ENCODE measurements around the gene CBR4.

Gene CBR4

DNA sequence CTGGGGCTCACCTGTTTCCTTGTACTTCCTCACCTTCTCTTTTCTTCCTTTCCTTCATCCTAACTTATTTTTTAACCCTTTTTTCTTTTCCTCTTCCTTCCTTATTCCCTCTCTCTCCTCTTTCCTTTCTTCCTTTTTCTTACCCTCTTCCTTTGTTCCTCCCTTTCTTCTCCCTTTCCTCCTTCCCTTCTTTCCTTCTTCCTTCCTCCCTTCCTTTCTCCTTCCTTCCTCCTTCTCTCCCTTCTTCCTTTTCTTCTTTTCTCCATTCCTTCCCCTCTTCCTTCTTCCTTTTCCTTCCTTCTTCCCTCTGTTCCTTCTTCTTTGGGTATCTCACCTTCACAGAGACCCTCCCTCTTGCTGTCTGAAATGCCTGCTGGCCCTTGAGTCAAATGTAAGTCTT, 22.1 kb upstream of the CBR4 start:
- Histone ChIP-seq H3K27ac (ENCODE audit: low read depth, low read length) (no peak overlapping the region), H3K4me1 (ENCODE audit: control insufficient read depth, insufficient read depth, low read length) (peaks cover 9% of the 10 kb centered on the region), H3K4me3 (ENCODE audit: low read depth, low read length) (no peak overlapping the region), H3K9me3 (ENCODE audit: control insufficient read depth, insufficient read depth, low read depth, low read length) (0 out of 2 replicates have a peak, but pooled peaks cover 3% of the 10 kb centered on the region), H3K36me3 (ENCODE audit: control insufficient read depth, insufficient read depth, low read length) (no peaks in the 10 kb centered on the region), H3K27me3 (ENCODE audit: control insufficient read depth, insufficient read depth, low read length) (no peaks in the 10 kb centered on the region), H3K9ac (ENCODE audit: low read length) (no peak overlapping the region)

DNA sequence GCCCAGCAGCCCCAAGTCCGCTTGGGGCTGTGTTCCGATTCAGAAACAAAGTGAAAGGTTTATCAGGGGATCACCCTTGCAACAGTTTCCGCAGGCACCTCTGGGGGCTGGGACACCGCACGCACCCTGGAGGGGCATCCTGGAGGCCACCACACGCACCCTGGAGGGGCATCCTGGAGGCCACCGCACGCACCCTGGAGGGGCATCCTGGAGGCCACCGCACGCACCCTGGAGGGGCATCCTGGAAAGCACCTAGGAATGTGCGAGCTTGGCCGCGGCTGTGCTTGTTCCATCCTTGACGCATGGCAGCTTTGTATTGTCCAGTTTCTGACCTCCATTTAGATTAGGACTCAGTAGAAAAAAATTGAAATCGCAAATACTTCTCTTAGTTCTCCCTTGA, 21.3 kb upstream of the CBR4 start:
- no peaks in the 10 kb centered on the region for H3K36me3 ChIP-seq (ENCODE audit: control insufficient read depth, insufficient read depth, low read length)
- H3K27me3 ChIP-seq (ENCODE audit: control insufficient read depth, insufficient read depth, low read length), result no peaks in the 10 kb centered on the region
- H3K27ac ChIP-seq (ENCODE audit: low read depth, low read length), result no peak overlapping the region
- no peak overlapping the region for H3K9ac ChIP-seq (ENCODE audit: low read length)
- H3K4me1 ChIP-seq (ENCODE audit: control insufficient read depth, insufficient read depth, low read length), result peaks cover 9% of the 10 kb centered on the region
- 0 out of 2 replicates have a peak, but pooled peaks cover 3% of the 10 kb centered on the region for H3K9me3 ChIP-seq (ENCODE audit: control insufficient read depth, insufficient read depth, low read depth, low read length)
- no peak overlapping the region for H3K4me3 ChIP-seq (ENCODE audit: low read depth, low read length)

DNA sequence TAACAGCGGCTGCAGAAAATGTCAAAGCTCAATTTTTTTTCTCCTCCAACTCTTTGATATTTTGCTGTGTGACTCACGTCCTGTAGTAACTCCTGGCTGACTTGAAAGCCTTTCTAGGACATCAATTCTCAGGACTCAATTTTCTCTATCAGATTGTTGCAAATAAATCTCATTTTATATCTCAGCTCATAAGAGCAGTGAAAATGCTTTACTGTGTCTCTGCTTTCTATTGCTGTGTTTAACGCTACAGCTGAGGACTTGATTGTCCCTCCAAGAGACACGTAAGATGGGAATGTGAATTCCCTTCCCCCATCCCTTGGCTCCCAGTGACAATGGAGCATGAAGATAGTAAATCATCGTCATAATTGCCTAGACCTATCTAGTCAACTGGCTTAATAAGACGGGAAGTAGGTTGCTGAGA, 20.5 kb upstream of the CBR4 start:
- no peaks in the 10 kb centered on the region for H3K36me3 ChIP-seq (ENCODE audit: control insufficient read depth, insufficient read depth, low read length)
- H3K9ac ChIP-seq (ENCODE audit: low read length), result no peak overlapping the region
- peaks cover 9% of the 10 kb centered on the region for H3K4me1 ChIP-seq (ENCODE audit: control insufficient read depth, insufficient read depth, low read length)
- no peaks in the 10 kb centered on the region for H3K27me3 ChIP-seq (ENCODE audit: control insufficient read depth, insufficient read depth, low read length)
- 0 out of 2 replicates have a peak, but pooled peaks cover 3% of the 10 kb centered on the region for H3K9me3 ChIP-seq (ENCODE audit: control insufficient read depth, insufficient read depth, low read depth, low read length)
- no peak overlapping the region for H3K27ac ChIP-seq (ENCODE audit: low read depth, low read length)
- H3K4me3 ChIP-seq (ENCODE audit: low read depth, low read length), result no peak overlapping the region

DNA sequence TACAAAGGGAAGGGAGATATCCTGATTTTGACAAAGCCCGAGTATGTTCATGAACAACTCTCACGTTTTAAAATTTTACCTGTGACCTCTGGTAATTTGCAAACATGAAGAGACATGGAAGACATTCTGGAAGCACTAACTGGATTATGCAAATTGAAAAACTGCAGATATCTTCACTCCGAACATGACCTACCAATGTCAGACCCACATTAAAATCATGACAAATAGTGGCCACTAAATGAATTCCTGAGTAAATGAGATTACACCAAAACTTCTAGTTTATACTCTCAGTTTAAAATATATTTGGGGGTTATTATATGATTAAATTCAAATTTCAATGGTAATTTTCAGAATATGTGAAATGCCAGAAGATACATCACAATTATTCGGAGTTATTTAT, 19.9 kb upstream of the CBR4 start:
- Histone ChIP-seq H3K4me1 (ENCODE audit: control insufficient read depth, insufficient read depth, low read length) (peaks cover 9% of the 10 kb centered on the region), H3K9ac (ENCODE audit: low read length) (no peak overlapping the region), H3K27ac (ENCODE audit: low read depth, low read length) (no peak overlapping the region), H3K27me3 (ENCODE audit: control insufficient read depth, insufficient read depth, low read length) (no peaks in the 10 kb centered on the region), H3K9me3 (ENCODE audit: control insufficient read depth, insufficient read depth, low read depth, low read length) (0 out of 2 replicates have a peak, but pooled peaks cover 3% of the 10 kb centered on the region), H3K36me3 (ENCODE audit: control insufficient read depth, insufficient read depth, low read length) (no peaks in the 10 kb centered on the region), H3K4me3 (ENCODE audit: low read depth, low read length) (no peak overlapping the region)

DNA sequence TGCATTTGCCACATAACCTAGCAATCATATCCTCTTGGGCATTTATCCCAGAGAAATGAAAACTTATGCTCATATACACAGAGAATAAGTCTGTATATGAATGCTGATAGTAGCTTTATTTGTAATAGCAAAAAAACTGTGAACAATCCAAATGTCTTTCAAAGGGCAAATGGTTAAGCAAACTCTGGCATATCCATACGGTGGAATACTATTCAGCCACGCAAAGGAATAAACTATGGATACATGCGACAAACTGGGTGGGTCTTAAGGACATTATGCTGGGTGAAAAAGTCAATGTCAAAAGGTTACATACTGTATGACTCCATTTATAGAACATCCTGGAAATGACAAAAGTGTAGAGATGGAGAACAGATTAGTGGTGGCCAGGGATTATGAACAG, 17.6 kb upstream of the CBR4 start:
- H3K9me3 ChIP-seq (ENCODE audit: control insufficient read depth, insufficient read depth, low read depth, low read length), result 0 out of 2 replicates have a peak, but pooled peaks cover 3% of the 10 kb centered on the region
- no peaks in the 10 kb centered on the region for H3K27me3 ChIP-seq (ENCODE audit: control insufficient read depth, insufficient read depth, low read length)
- no peaks in the 10 kb centered on the region for H3K36me3 ChIP-seq (ENCODE audit: control insufficient read depth, insufficient read depth, low read length)
- no peak overlapping the region for H3K27ac ChIP-seq (ENCODE audit: low read depth, low read length)
- H3K4me1 ChIP-seq (ENCODE audit: control insufficient read depth, insufficient read depth, low read length), result peaks cover 9% of the 10 kb centered on the region
- no peak overlapping the region for H3K9ac ChIP-seq (ENCODE audit: low read length)
- no peak overlapping the region for H3K4me3 ChIP-seq (ENCODE audit: low read depth, low read length)

DNA sequence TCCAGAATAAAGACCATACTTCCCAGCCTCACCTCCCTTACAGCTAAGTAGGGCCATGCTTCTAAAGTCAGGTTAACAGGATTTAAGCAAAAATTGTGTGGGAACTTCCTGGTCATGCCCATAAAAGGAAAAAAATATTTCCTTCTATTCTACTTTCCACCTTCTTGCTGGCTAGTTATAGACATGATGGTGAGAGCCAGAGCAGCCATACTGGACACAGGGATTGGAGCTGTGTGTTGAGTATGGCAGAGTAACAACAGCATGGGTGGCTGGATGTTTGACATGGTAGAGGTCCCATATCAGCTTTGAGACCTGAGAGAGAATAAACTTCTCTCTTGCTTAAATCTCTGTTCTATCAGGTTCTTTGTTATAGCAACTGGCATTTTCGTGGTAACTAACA, 15.1 kb upstream of the CBR4 start:
- H3K4me1 ChIP-seq (ENCODE audit: control insufficient read depth, insufficient read depth, low read length), result no peaks in the 10 kb centered on the region
- 0 out of 2 replicates have a peak, but pooled peaks cover 3% of the 10 kb centered on the region for H3K9me3 ChIP-seq (ENCODE audit: control insufficient read depth, insufficient read depth, low read depth, low read length)
- H3K27ac ChIP-seq (ENCODE audit: low read depth, low read length), result no peak overlapping the region

DNA sequence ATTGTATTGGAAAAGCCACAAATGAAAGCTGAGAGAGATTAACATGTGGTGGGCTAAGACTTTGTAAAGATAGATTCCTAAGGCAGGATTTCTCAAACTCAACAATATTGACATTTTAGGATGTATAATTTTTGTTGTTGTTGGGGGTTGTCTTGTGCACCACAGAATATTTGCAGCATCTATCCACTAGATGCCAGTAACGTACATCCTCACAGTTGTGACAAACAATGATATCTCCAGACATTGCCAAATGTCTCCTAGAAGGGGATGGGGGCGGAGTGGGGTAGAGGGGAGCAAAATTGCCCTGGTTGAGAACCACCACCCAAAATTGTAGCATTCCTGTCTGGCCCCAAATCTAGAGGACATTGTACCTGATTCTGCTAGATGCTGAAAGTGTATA, 14.7 kb upstream of the CBR4 start:
- Histone ChIP-seq H3K36me3 (ENCODE audit: control insufficient read depth, insufficient read depth, low read length) (no peaks in the 10 kb centered on the region), H3K4me3 (ENCODE audit: low read depth, low read length) (no peak overlapping the region), H3K4me1 (ENCODE audit: control insufficient read depth, insufficient read depth, low read length) (no peaks in the 10 kb centered on the region), H3K27me3 (ENCODE audit: control insufficient read depth, insufficient read depth, low read length) (no peaks in the 10 kb centered on the region), H3K27ac (ENCODE audit: low read depth, low read length) (no peak overlapping the region), H3K9me3 (ENCODE audit: control insufficient read depth, insufficient read depth, low read depth, low read length) (0 out of 2 replicates have a peak, but pooled peaks cover 3% of the 10 kb centered on the region), H3K9ac (ENCODE audit: low read length) (no peak overlapping the region)

More for the DNA sequence above, 15.1 kb upstream of the CBR4 start:
- Histone ChIP-seq H3K27me3 (ENCODE audit: control insufficient read depth, insufficient read depth, low read length) (no peaks in the 10 kb centered on the region), H3K36me3 (ENCODE audit: control insufficient read depth, insufficient read depth, low read length) (no peaks in the 10 kb centered on the region), H3K9ac (ENCODE audit: low read length) (no peak overlapping the region), H3K4me3 (ENCODE audit: low read depth, low read length) (no peak overlapping the region)

DNA sequence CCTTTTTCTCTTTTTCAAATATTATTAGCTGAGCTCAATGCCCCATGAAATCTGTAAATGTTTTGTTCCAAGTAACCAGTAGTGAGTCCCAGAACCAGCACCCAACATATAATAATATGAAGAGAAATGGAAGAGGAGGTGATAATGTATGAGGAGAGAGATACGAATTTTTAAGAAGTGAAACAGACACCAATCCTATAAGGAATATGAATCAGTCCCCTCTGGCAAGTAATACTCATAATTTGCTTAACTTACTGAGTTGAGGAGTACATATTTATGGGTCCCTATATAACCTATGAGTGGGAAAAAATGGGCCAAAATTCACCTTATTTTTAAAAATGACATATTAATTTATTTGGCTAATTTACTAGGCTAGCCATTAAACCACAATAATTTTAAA, 8.4 kb upstream of the CBR4 start:
- H3K9me3 ChIP-seq (ENCODE audit: control insufficient read depth, insufficient read depth, low read depth, low read length), result no peaks in the 10 kb centered on the region
- no peak overlapping the region for H3K27ac ChIP-seq (ENCODE audit: low read depth, low read length)
- no peaks in the 10 kb centered on the region for H3K36me3 ChIP-seq (ENCODE audit: control insufficient read depth, insufficient read depth, low read length)
- H3K9ac ChIP-seq (ENCODE audit: low read length), result no peak overlapping the region
- peaks cover 17% of the 10 kb centered on the region for H3K4me1 ChIP-seq (ENCODE audit: control insufficient read depth, insufficient read depth, low read length)
- no peaks in the 10 kb centered on the region for H3K27me3 ChIP-seq (ENCODE audit: control insufficient read depth, insufficient read depth, low read length)
- H3K4me3 ChIP-seq (ENCODE audit: low read depth, low read length), result no peak overlapping the region

DNA sequence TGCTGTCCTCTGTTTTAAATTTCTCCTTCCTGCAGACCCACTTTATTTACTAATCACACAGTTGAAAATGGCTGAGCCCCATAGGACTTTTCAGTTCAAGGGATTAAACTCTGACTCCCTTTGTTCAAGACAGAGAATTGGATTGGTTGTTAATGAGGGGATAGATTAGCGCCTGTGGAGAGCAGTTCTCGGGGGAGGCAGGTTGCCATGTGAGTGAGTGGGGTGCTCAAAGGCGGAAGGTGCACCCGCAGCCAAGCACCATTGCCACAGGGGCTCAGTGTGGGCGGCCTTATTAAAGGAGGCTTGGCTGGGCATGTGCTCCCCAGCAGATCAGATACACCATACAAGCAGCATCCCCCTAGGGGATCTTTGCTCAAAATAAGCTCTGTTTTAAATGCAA, 7.9 kb upstream of the CBR4 start:
- no peaks in the 10 kb centered on the region for H3K27me3 ChIP-seq (ENCODE audit: control insufficient read depth, insufficient read depth, low read length)
- peaks cover 17% of the 10 kb centered on the region for H3K4me1 ChIP-seq (ENCODE audit: control insufficient read depth, insufficient read depth, low read length)
- H3K4me3 ChIP-seq (ENCODE audit: low read depth, low read length), result no peak overlapping the region
- no peak overlapping the region for H3K27ac ChIP-seq (ENCODE audit: low read depth, low read length)
- H3K9me3 ChIP-seq (ENCODE audit: control insufficient read depth, insufficient read depth, low read depth, low read length), result no peaks in the 10 kb centered on the region
- H3K9ac ChIP-seq (ENCODE audit: low read length), result no peak overlapping the region
- no peaks in the 10 kb centered on the region for H3K36me3 ChIP-seq (ENCODE audit: control insufficient read depth, insufficient read depth, low read length)

DNA sequence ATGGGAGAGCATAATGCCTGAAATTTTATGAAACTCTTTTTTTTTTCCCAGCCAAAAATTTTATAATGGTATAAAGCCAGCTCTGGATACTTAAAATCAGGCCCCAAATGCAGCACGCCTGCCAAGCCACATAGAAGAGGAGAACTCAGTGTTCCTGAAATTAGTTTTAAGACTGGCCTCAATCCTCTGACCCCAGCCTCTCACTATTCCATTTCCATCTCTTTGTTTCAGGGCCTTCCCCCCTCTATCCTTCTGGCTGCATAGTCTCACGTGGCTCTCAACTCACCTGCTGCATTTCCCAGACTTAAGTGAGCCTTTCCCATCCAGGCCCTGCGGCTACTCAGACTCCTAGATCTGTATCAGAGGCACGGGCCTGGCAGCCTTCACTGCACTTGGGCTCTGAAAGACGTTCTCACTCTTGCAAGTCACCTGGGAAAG, 5.2 kb upstream of the CBR4 start:
- H3K9me3 ChIP-seq (ENCODE audit: control insufficient read depth, insufficient read depth, low read depth, low read length), result no peaks in the 10 kb centered on the region
- H3K27ac ChIP-seq (ENCODE audit: low read depth, low read length), result no peak overlapping the region
- no peaks in the 10 kb centered on the region for H3K36me3 ChIP-seq (ENCODE audit: control insufficient read depth, insufficient read depth, low read length)
- H3K9ac ChIP-seq (ENCODE audit: low read length), result no peak overlapping the region
- no peak overlapping the region for H3K4me3 ChIP-seq (ENCODE audit: low read depth, low read length)
- peaks cover 17% of the 10 kb centered on the region for H3K4me1 ChIP-seq (ENCODE audit: control insufficient read depth, insufficient read depth, low read length)
- no peaks in the 10 kb centered on the region for H3K27me3 ChIP-seq (ENCODE audit: control insufficient read depth, insufficient read depth, low read length)

DNA sequence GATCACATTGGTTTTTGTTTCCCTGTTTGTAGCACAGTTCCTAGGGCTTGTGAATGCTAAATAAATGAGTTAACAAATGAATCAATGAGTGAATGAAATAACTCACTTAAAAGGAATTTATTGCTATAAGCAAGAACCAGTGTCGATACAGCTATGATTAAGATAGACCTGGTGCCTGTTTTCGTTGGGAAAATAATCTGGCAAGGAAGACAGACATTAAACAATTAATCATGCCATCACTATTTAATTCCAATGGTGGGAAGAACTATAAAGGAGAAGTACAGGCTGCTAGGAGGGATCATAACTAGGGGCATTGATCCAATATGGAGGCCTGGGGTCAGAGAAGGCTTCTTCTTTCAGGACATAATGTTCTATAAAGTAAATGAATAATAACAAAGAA, 4.5 kb upstream of the CBR4 start:
- Histone ChIP-seq H3K4me1 (ENCODE audit: control insufficient read depth, insufficient read depth, low read length) (peaks cover 17% of the 10 kb centered on the region), H3K27me3 (ENCODE audit: control insufficient read depth, insufficient read depth, low read length) (no peaks in the 10 kb centered on the region), H3K36me3 (ENCODE audit: control insufficient read depth, insufficient read depth, low read length) (no peaks in the 10 kb centered on the region), H3K9me3 (ENCODE audit: control insufficient read depth, insufficient read depth, low read depth, low read length) (no peaks in the 10 kb centered on the region), H3K4me3 (ENCODE audit: low read depth, low read length) (no peak overlapping the region), H3K9ac (ENCODE audit: low read length) (no peak overlapping the region), H3K27ac (ENCODE audit: low read depth, low read length) (no peak overlapping the region)

DNA sequence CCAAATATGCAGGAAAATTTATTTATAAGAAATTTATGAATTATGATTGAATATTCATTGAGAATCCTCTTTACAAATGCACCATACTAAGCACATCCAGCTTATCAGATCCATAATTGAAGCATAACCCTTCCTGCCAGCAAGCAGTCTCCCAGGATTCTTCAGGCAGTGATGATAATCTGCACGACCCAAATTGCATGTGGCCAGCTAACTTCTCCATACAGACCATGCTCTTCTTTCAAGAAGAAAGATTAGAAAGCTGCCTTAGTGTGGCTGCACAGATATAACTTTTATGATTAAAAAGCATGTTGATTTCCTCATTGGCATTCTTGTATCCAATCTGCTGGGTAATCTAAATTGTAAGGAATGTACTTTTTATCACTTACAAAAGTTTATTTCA, 3.3 kb upstream of the CBR4 start:
- Histone ChIP-seq H3K4me3 (ENCODE audit: low read depth, low read length) (no peak overlapping the region), H3K9me3 (ENCODE audit: control insufficient read depth, insufficient read depth, low read depth, low read length) (no peaks in the 10 kb centered on the region), H3K36me3 (ENCODE audit: control insufficient read depth, insufficient read depth, low read length) (no peaks in the 10 kb centered on the region), H3K27me3 (ENCODE audit: control insufficient read depth, insufficient read depth, low read length) (no peaks in the 10 kb centered on the region), H3K9ac (ENCODE audit: low read length) (no peak overlapping the region), H3K27ac (ENCODE audit: low read depth, low read length) (no peak overlapping the region), H3K4me1 (ENCODE audit: control insufficient read depth, insufficient read depth, low read length) (peaks cover 26% of the 10 kb centered on the region)
